Measurements from ENCODE around the gene ETV3.
A peak's percentile ranks its signal among the peaks of the same experiment; 100 is the strongest.

The ETV3 gene

GRCh38 chr1:157091186-157091585, 47.0 kb downstream of the ETV3 start:
- H3K4me3 ChIP-seq (ENCODE audit: low read depth in 1 of 2, low read length in 2 of 2) = no peak overlapping the region
- no peak overlapping the region for H3K9ac ChIP-seq (ENCODE audit: low read depth, low read length)
- no peaks in the 10 kb centered on the region for H3K4me1 ChIP-seq (ENCODE audit: insufficient read depth, low read length)
- ATAC-seq (ENCODE audit: insufficient read depth, low read depth) (no peak), DNase-seq (no peak)
- H3K27ac ChIP-seq (ENCODE audit: low read length) = no peak overlapping the region
- no peaks in the 10 kb centered on the region for H3K9me3 ChIP-seq (ENCODE audit: insufficient read depth, low read length, severe bottlenecking)
- no peaks in the 10 kb centered on the region for H4K20me1 ChIP-seq (ENCODE audit: insufficient read depth, low read length)
- no peaks in the 10 kb centered on the region for H3K36me3 ChIP-seq (ENCODE audit: insufficient read depth, low read length)
- no peak for TF ChIP-seq EZH2 (IDR thresholded peaks at IDR 0.05; ENCODE audit: borderline replicate concordance, low read depth, low read length, severe bottlenecking)
- no peak for TF ChIP-seq CTCF (IDR thresholded peaks at IDR 0.05; ENCODE audit: borderline replicate concordance, extremely low read depth, low read length, poor library complexity, severe bottlenecking)
- H3K27me3 ChIP-seq (ENCODE audit: insufficient read depth, low read length, poor library complexity) = peaks cover 15% of the 10 kb centered on the region
- H2AFZ ChIP-seq (ENCODE audit: low read depth, low read length) = no peak overlapping the region
- H3K79me2 ChIP-seq (ENCODE audit: insufficient read depth, low read length) = no peaks in the 10 kb centered on the region
- H3K4me2 ChIP-seq (ENCODE audit: insufficient read depth, low read length) = no peak overlapping the region

- no peaks in the 10 kb centered on the region for H3K9me3 ChIP-seq (ENCODE audit: insufficient read depth, low read length, severe bottlenecking)
- no peaks in the 10 kb centered on the region for H3K79me2 ChIP-seq (ENCODE audit: insufficient read depth, low read length)
- no peak overlapping the region for H3K4me2 ChIP-seq (ENCODE audit: insufficient read depth, low read length)
- no peak overlapping the region for H2AFZ ChIP-seq (ENCODE audit: low read depth, low read length)
- no peak for ATAC-seq (ENCODE audit: insufficient read depth, low read depth)
- no peaks in the 10 kb centered on the region for H3K36me3 ChIP-seq (ENCODE audit: insufficient read depth, low read length)
- H3K27me3 ChIP-seq (ENCODE audit: insufficient read depth, low read length, poor library complexity) = peaks cover 15% of the 10 kb centered on the region
- H3K4me3 ChIP-seq (ENCODE audit: low read depth in 1 of 2, low read length in 2 of 2) = no peak overlapping the region
- DNase-seq = no peak
- no peaks in the 10 kb centered on the region for H4K20me1 ChIP-seq (ENCODE audit: insufficient read depth, low read length)
- H3K4me1 ChIP-seq (ENCODE audit: insufficient read depth, low read length) = no peaks in the 10 kb centered on the region
- no peak overlapping the region for H3K9ac ChIP-seq (ENCODE audit: low read depth, low read length)
- no peak overlapping the region for H3K27ac ChIP-seq (ENCODE audit: low read length)
- TF ChIP-seq CTCF (IDR thresholded peaks at IDR 0.05; ENCODE audit: borderline replicate concordance, extremely low read depth, low read length, poor library complexity, severe bottlenecking) = no peak
- TF ChIP-seq EZH2 (IDR thresholded peaks at IDR 0.05; ENCODE audit: borderline replicate concordance, low read depth, low read length, severe bottlenecking) = no peak
These were observed 47.4 kb downstream of the ETV3 start for GRCh38 chr1:157090771-157091170.

GRCh38 chr1:157090196-157090647, 48.0 kb downstream of the ETV3 start:
- H2AFZ ChIP-seq (ENCODE audit: low read depth, low read length) = no peak overlapping the region
- H3K9ac ChIP-seq (ENCODE audit: low read depth, low read length) = no peak overlapping the region
- peak; percentile 82 for DNase-seq
- H3K79me2 ChIP-seq (ENCODE audit: insufficient read depth, low read length) = no peaks in the 10 kb centered on the region
- peaks cover 15% of the 10 kb centered on the region for H3K27me3 ChIP-seq (ENCODE audit: insufficient read depth, low read length, poor library complexity)
- H4K20me1 ChIP-seq (ENCODE audit: insufficient read depth, low read length) = no peaks in the 10 kb centered on the region
- no peaks in the 10 kb centered on the region for H3K4me1 ChIP-seq (ENCODE audit: insufficient read depth, low read length)
- H3K4me2 ChIP-seq (ENCODE audit: insufficient read depth, low read length) = no peak overlapping the region
- no peaks in the 10 kb centered on the region for H3K36me3 ChIP-seq (ENCODE audit: insufficient read depth, low read length)
- H3K9me3 ChIP-seq (ENCODE audit: insufficient read depth, low read length, severe bottlenecking) = no peaks in the 10 kb centered on the region
- ATAC-seq (ENCODE audit: insufficient read depth, low read depth) = peak; percentile 96
- H3K4me3 ChIP-seq (ENCODE audit: low read depth in 1 of 2, low read length in 2 of 2) = no peak overlapping the region
- no peak overlapping the region for H3K27ac ChIP-seq (ENCODE audit: low read length)
- TF ChIP-seq EZH2 (IDR thresholded peaks at IDR 0.05; ENCODE audit: borderline replicate concordance, low read depth, low read length, severe bottlenecking) (no peak), CTCF (IDR thresholded peaks at IDR 0.05; ENCODE audit: borderline replicate concordance, extremely low read depth, low read length, poor library complexity, severe bottlenecking) (peak; percentile 97)

- H3K27me3 ChIP-seq (ENCODE audit: insufficient read depth, low read length, poor library complexity) = peaks cover 16% of the 10 kb centered on the region
- peak; percentile 38; the same call in 2 of the 3 replicates for ATAC-seq (ENCODE audit: insufficient read depth, low read depth)
- H3K9ac ChIP-seq (ENCODE audit: low read depth, low read length) = no peak overlapping the region
- no peak overlapping the region for H3K27ac ChIP-seq (ENCODE audit: low read length)
- no peaks in the 10 kb centered on the region for H3K4me1 ChIP-seq (ENCODE audit: insufficient read depth, low read length)
- DNase-seq = no peak
- no peaks in the 10 kb centered on the region for H3K79me2 ChIP-seq (ENCODE audit: insufficient read depth, low read length)
- H3K4me2 ChIP-seq (ENCODE audit: insufficient read depth, low read length) = no peak overlapping the region
- H3K9me3 ChIP-seq (ENCODE audit: insufficient read depth, low read length, severe bottlenecking) = no peaks in the 10 kb centered on the region
- no peak overlapping the region for H2AFZ ChIP-seq (ENCODE audit: low read depth, low read length)
- H3K4me3 ChIP-seq (ENCODE audit: low read depth in 1 of 2, low read length in 2 of 2) = no peak overlapping the region
- no peak for TF ChIP-seq CTCF (IDR thresholded peaks at IDR 0.05; ENCODE audit: borderline replicate concordance, extremely low read depth, low read length, poor library complexity, severe bottlenecking)
- TF ChIP-seq EZH2 (IDR thresholded peaks at IDR 0.05; ENCODE audit: borderline replicate concordance, low read depth, low read length, severe bottlenecking) = peak; percentile 39
- no peaks in the 10 kb centered on the region for H4K20me1 ChIP-seq (ENCODE audit: insufficient read depth, low read length)
- no peaks in the 10 kb centered on the region for H3K36me3 ChIP-seq (ENCODE audit: insufficient read depth, low read length)
These were observed 48.4 kb downstream of the ETV3 start for GRCh38 chr1:157089789-157090188.

Measured in DND-41 (cell line).